Brain microvascular endothelial cell (primary cell): ENCODE data around the gene ADM.

Source experiments
- DNase-seq: peaks from one replicate; pipeline ENCODE4 v3.0.0-alpha.2; 2020
- H3K27ac ChIP-seq: fragments of 250-450 bp; sonication (Bioruptor Pico); 2 replicates; pipeline ENCODE4 v1.5.1; 2020; ENCODE audit warnings: mild to moderate bottlenecking, moderate library complexity
- H3K27me3 ChIP-seq: fragments of 250-450 bp; sonication (Bioruptor Pico); replicated peaks from 2 replicates; pipeline ENCODE4 v1.5.1; 2020; ENCODE audit warnings: mild to moderate bottlenecking
- H3K36me3 ChIP-seq: fragments of 250-450 bp; sonication (Bioruptor Pico); replicated peaks from 2 replicates; pipeline ENCODE4 v1.5.1; 2020; ENCODE audit warnings: mild to moderate bottlenecking
- H3K4me3 ChIP-seq: 2 replicates; pipeline ENCODE4 v1.5.1; 2011; ENCODE audit warnings: low read depth, mild to moderate bottlenecking, control low read depth, low read length, moderate library complexity
- in situ Hi-C: cut with HindIII; loops from 2 replicates; pipeline ENCODE4 v1.10.0; 2017; ENCODE audit warnings: low sequenced_read_pairs, low pct_ligation_motif_present
- TF ChIP-seq, protein P1 (sequence below): IDR thresholded peaks from 2 replicates; pipeline ENCODE4 v1.5.1; 2011; ENCODE audit warnings: low read depth, mild to moderate bottlenecking, moderate library complexity, low read length, control low read depth, inconsistent platforms; ENCODE audit errors: missing control alignments

Gene ADM

DNA sequence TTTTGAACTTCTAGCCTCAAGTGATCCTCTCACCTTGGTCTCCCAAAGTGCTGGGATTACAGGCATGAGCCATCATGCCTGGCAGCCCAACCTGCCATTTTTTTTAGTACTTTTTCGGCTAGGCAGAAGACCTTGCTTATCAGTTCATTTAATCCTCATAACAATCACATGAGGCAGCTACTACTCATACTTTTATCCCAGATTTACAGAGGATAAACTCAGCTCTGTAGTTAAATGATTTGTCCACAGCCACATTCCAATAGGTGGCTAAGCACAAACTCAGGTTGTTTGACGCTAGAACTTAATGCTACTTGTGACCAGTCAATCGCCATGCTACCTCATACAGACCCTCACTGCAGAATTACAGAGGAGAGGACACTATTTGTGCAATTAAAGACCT lies 38.9 kb upstream of the ADM start:
- Histone ChIP-seq H3K36me3 (no peaks in the 10 kb centered on the region), H3K27me3 (no peaks in the 10 kb centered on the region), H3K4me3 (no peak overlapping the region), H3K27ac (no peak overlapping the region)
- in situ Hi-C loops, result no loop called here
- TF ChIP-seq, protein P1, sequence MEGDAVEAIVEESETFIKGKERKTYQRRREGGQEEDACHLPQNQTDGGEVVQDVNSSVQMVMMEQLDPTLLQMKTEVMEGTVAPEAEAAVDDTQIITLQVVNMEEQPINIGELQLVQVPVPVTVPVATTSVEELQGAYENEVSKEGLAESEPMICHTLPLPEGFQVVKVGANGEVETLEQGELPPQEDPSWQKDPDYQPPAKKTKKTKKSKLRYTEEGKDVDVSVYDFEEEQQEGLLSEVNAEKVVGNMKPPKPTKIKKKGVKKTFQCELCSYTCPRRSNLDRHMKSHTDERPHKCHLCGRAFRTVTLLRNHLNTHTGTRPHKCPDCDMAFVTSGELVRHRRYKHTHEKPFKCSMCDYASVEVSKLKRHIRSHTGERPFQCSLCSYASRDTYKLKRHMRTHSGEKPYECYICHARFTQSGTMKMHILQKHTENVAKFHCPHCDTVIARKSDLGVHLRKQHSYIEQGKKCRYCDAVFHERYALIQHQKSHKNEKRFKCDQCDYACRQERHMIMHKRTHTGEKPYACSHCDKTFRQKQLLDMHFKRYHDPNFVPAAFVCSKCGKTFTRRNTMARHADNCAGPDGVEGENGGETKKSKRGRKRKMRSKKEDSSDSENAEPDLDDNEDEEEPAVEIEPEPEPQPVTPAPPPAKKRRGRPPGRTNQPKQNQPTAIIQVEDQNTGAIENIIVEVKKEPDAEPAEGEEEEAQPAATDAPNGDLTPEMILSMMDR, result no peak
- DNase-seq, result no peak

DNA sequence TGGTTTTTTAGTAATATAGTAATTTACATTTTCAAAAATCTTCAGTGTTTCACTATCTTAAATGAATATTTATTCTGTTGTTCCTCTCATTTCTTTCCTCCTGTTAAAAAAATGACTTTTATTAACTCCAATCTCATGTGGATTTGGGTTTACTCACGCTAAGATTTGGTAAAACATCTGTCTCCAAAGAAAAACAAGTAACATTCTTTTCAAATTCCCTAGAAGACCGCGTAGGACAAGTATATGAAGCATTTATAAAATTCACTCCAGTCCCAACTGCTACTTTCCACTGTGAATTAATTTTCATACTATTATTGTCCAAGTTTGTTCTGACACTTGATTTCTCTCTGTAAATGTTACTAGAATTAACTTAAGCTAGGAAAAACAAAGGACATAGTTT lies 37.1 kb upstream of the ADM start:
- Histone ChIP-seq H3K4me3 (no peak overlapping the region), H3K36me3 (no peaks in the 10 kb centered on the region), H3K27me3 (no peaks in the 10 kb centered on the region), H3K27ac (no peak overlapping the region)
- TF ChIP-seq, protein P1, result no peak
- in situ Hi-C loops, result no loop called here
- no peak for DNase-seq

DNA sequence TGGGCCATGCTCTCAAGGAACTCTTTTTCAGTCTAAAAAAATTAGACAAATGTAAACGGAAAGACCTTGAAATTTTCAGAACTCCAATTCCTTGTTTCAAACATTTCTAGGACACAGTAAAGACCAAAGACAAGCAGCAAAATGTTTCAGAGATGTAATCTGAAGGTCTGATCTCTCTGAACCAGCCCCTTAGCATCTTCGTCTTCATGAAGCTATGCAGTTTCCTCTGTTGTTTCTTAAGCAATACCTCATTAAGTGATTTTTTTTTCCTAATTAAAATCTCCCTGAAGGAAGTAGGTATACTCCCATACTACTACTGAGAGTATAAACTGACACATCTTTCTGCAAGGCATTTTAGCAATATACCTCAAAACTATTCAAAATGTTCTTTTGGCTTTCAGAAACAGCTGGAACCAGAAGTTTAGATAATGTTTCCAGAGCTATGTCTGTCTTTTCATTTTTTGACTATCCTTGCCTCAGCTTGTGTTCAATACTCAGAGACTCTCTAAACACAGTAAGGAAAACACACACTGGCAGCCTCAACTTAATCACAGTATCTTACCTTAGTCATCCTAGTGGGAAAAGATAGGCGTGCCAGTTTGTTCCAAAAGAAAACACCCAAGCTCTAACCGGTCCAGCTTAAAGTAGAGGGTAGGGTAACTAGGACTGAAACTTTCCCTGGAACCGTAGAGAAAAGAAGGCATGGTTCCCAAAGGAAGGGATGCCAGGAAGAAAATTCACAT lies 36.0 kb upstream of the ADM start:
- Histone ChIP-seq H3K27me3 (no peaks in the 10 kb centered on the region), H3K36me3 (no peaks in the 10 kb centered on the region), H3K27ac (no peak overlapping the region), H3K4me3 (no peak overlapping the region)
- in situ Hi-C loops, result no loop called here
- peak; percentile 16 for DNase-seq
- TF ChIP-seq, protein P1, result no peak

DNA sequence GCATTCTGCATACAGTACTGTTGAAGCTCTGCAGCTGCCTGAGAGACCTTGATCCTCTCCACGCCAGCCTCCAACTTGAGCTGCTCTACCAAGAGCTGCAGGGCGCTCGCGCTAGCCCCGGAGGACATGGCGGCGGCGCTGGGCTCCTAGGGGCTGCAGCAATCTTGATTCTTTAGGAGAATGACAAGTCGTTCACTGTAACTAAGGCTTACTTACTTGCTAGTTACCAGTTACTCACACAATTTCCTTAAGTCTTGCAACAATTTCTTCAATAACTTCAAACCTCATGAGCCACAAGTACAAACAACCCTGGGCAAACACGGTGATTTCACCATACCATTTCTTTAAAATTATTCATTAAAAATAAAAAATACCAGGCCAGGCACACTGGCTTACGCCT lies 32.7 kb upstream of the ADM start:
- no peaks in the 10 kb centered on the region for H3K36me3 ChIP-seq
- H3K27ac ChIP-seq, result no peak overlapping the region
- DNase-seq, result no peak
- TF ChIP-seq, protein P1, result no peak
- H3K4me3 ChIP-seq, result no peak overlapping the region
- no peaks in the 10 kb centered on the region for H3K27me3 ChIP-seq
- in situ Hi-C loops, result no loop called here

DNA sequence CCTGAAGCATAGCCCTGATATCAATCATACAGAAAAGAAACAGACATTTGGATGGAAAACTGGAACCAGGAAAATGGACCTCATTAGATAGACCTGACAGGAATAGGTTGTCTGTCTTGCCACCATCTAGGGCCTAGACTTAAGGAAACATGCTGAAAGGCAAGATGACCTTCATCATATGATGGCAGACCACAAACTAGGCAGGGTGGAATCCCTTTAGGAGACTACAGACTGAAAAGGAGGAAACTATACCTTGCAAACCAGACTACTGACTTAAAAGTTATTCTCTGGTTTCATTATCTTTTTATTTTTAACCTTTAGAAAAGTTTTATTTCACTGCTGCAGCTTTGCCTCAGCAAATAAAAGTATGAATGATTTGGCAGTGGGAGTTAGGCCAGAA lies 31.1 kb upstream of the ADM start:
- Histone ChIP-seq H3K36me3 (no peaks in the 10 kb centered on the region), H3K27ac (no peak overlapping the region), H3K27me3 (no peaks in the 10 kb centered on the region), H3K4me3 (no peak overlapping the region)
- no peak for DNase-seq
- TF ChIP-seq, protein P1, result no peak
- in situ Hi-C loops, result no loop called here

DNA sequence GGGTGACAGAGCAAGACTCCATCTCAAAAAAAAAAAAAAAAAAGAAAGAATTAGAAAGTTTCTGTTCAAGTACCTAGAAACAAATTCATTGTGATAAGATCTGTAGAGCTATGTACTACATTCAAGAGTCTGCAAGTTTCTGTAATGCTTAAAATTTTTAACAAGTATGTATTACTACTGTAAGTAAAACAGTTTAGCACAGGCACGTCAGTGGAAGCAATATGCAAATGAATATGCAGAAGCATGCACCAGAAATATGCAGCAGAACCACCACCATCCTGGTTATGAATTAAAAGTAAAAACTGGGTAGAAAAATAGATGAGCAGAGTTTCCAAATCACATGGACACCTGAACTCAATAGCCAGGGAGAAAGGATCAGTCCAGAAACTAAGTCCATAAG lies 30.1 kb upstream of the ADM start:
- TF ChIP-seq, protein P1, result no peak
- no peaks in the 10 kb centered on the region for H3K36me3 ChIP-seq
- no peaks in the 10 kb centered on the region for H3K27me3 ChIP-seq
- DNase-seq, result no peak
- H3K4me3 ChIP-seq, result no peak overlapping the region
- H3K27ac ChIP-seq, result no peak overlapping the region
- in situ Hi-C loops, result no loop called here
